Astrocyte (in vitro differentiated cells and primary cell): ENCODE results near the gene OPTN. TPM values are rescaled to one million over a fixed set of nuclear protein-coding genes. Genes with fewer than 3 reads are reported as not detected.
A peak's percentile ranks its signal among the peaks of the same experiment; 100 is the strongest.

ENCODE experiments used
- DNase-seq: peaks from one replicate; pipeline ENCODE4 v3.0.0-alpha.2; 2010; ENCODE audit warnings: low read depth
- FAIRE-seq: peaks from 2 replicates; lab custom pipeline; 2011; peaks lifted over from hg19 to GRCh38; lab: Jason Lieb, UNC
- H2AFZ ChIP-seq: 2 replicates; pipeline ENCODE4 v1.6.0; 2012; ENCODE audit warnings: low read depth, low read length, inconsistent platforms
- H3K27ac ChIP-seq: 2 replicates; pipeline ENCODE4 v1.5.1; 2011; ENCODE audit warnings: low read depth, low read length, inconsistent platforms
- H3K27me3 ChIP-seq: 2 replicates; pipeline ENCODE4 v1.6.0; 2011; ENCODE audit warnings: low read length, inconsistent platforms; ENCODE audit not compliant: insufficient read depth
- H3K36me3 ChIP-seq: 2 replicates; pipeline ENCODE4 v1.5.1; 2011; ENCODE audit warnings: low read length, inconsistent platforms; ENCODE audit not compliant: insufficient read depth
- H3K4me1 ChIP-seq: 2 replicates; pipeline ENCODE4 v1.5.1; 2011; ENCODE audit warnings: low read length, inconsistent platforms; ENCODE audit not compliant: insufficient read depth
- H3K4me2 ChIP-seq: 2 replicates; pipeline ENCODE4 v1.6.0; 2012; ENCODE audit warnings: low read length, inconsistent platforms
- H3K4me3 ChIP-seq: 2 replicates; pipeline ENCODE4 v1.5.1; 2011; ENCODE audit warnings: low read depth, mild to moderate bottlenecking, low read length, inconsistent platforms; ENCODE audit not compliant: insufficient read depth
- H3K79me2 ChIP-seq: 2 replicates; pipeline ENCODE4 v1.6.0; 2012; ENCODE audit warnings: mild to moderate bottlenecking, low read length, inconsistent platforms; ENCODE audit not compliant: insufficient read depth
- H3K9ac ChIP-seq: 2 replicates; pipeline ENCODE4 v1.6.0; 2012; ENCODE audit warnings: mild to moderate bottlenecking, low read length, inconsistent platforms
- H3K9me3 ChIP-seq: 2 replicates; pipeline ENCODE4 v1.5.1; 2012; ENCODE audit warnings: low read depth, mild to moderate bottlenecking, low read length, inconsistent platforms; ENCODE audit not compliant: insufficient read depth
- H4K20me1 ChIP-seq: 2 replicates; pipeline ENCODE4 v1.6.0; 2012; ENCODE audit warnings: low read length, inconsistent platforms; ENCODE audit not compliant: insufficient read depth
- H3K27ac Mint-ChIP-seq: one replicate; pipeline ENCODE4 v1.8.0; 2021; ENCODE audit warnings: mild to moderate bottlenecking, mixed read lengths; ENCODE audit not compliant: unreplicated experiment
- H3K27me3 Mint-ChIP-seq: one replicate; pipeline ENCODE4 v1.8.0; 2021; ENCODE audit warnings: low read depth, mixed read lengths; ENCODE audit not compliant: unreplicated experiment
- H3K36me3 Mint-ChIP-seq: one replicate; pipeline ENCODE4 v1.8.0; 2021; ENCODE audit warnings: low read depth, mixed read lengths; ENCODE audit not compliant: unreplicated experiment
- H3K4me1 Mint-ChIP-seq: one replicate; pipeline ENCODE4 v1.8.0; 2021; ENCODE audit warnings: low read depth, mixed read lengths; ENCODE audit not compliant: unreplicated experiment
- H3K4me3 Mint-ChIP-seq: one replicate; pipeline ENCODE4 v1.8.0; 2021; ENCODE audit warnings: mild to moderate bottlenecking, moderate library complexity, mixed read lengths; ENCODE audit not compliant: unreplicated experiment
- H3K9me3 Mint-ChIP-seq: one replicate; pipeline ENCODE4 v1.8.0; 2021; ENCODE audit warnings: mild to moderate bottlenecking, mixed read lengths; ENCODE audit not compliant: unreplicated experiment
- EZH2 ChIP-seq: IDR thresholded peaks from 2 replicates; pipeline ENCODE4 v1.6.1; 2012; ENCODE audit warnings: mild to moderate bottlenecking, low read length, inconsistent platforms; ENCODE audit not compliant: insufficient read depth
- total RNA-seq: library from RNA; stranded (reverse); gene quantifications from 2 replicates; pipeline ENCODE4 v1.2.1, GENCODE V29; 2021
- TF ChIP-seq, protein P1 (sequence below): IDR thresholded peaks from 2 replicates; pipeline ENCODE4 v1.5.1; 2011; ENCODE audit warnings: low read depth, mild to moderate bottlenecking, inconsistent platforms, low read length, moderate library complexity; ENCODE audit not compliant: insufficient read depth

The OPTN gene
- total RNA-seq, 1 donor from 2014 or later = 164 TPM

DNA sequence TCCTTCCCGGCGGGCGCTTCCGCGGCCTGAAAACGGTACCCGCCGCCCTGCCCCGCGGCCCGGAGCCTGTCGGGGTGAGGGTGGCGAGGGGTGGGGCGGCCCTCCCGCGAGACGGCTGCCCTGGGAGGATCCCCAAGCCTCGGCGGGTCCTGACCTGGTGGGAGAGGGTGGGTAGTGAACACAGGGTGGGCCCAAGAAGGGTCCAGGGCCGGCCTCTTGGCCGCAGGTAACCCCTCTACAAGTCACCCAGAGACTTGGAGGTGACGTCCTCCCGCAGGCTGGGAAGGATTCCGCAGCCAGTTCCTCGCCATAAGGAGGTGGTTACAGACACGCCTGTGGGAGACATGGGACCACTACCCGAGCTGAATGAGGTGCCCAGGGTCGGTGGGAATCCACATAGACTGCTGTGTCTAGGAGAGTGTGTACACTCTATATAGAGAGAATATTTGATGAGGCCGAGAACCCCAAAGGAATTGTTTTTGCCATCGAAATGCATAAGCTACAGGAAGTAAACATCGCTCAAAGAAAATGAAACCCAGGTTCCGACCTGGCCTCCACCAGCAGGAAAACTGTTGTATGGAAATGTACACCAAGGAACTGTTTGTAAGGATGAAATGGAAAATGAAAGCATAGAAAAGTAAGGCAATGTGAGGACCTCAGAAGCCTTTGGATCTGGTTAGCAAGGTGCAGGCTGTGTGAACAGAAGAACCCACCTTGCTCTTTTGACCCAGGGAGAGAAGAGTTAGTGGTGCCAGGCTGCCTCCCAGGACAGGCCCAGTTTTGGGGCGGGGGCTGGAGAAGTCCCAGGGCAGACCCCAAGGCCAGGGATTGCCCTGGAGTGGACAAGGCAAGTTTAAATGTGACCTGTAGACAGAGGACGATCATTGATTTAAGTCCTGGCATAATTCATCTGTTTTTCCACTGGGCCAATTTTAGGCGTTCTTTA is 659 bp downstream of the OPTN start:
- Histone ChIP-seq H3K4me3 (peak overlapping the region; percentile 85), H3K4me2 (peak overlapping the region; percentile 90), H3K27me3 (no peaks in the 10 kb centered on the region), H3K4me1 (peaks cover 13% of the 10 kb centered on the region), H3K27ac (peak overlapping the region; percentile 78), H3K9ac (peak overlapping the region; percentile 89), H3K9me3 (no peaks in the 10 kb centered on the region), H3K79me2 (peaks cover 41% of the 10 kb centered on the region), H2AFZ (peak overlapping the region; percentile 62), H4K20me1 (peaks cover 27% of the 10 kb centered on the region), H3K36me3 (no peaks in the 10 kb centered on the region)
- Mint-ChIP-seq H3K4me3 (peak overlapping the region; percentile 94), H3K9me3 (peaks cover 2% of the 10 kb centered on the region), H3K27me3 (no peaks in the 10 kb centered on the region), H3K27ac (peak overlapping the region; percentile 56), H3K36me3 (peaks cover 20% of the 10 kb centered on the region), H3K4me1 (peaks cover 13% of the 10 kb centered on the region)
- DNase-seq = peak; percentile 26
- no peak for FAIRE-seq
- no peak for TF ChIP-seq EZH2
- TF ChIP-seq, protein P1, sequence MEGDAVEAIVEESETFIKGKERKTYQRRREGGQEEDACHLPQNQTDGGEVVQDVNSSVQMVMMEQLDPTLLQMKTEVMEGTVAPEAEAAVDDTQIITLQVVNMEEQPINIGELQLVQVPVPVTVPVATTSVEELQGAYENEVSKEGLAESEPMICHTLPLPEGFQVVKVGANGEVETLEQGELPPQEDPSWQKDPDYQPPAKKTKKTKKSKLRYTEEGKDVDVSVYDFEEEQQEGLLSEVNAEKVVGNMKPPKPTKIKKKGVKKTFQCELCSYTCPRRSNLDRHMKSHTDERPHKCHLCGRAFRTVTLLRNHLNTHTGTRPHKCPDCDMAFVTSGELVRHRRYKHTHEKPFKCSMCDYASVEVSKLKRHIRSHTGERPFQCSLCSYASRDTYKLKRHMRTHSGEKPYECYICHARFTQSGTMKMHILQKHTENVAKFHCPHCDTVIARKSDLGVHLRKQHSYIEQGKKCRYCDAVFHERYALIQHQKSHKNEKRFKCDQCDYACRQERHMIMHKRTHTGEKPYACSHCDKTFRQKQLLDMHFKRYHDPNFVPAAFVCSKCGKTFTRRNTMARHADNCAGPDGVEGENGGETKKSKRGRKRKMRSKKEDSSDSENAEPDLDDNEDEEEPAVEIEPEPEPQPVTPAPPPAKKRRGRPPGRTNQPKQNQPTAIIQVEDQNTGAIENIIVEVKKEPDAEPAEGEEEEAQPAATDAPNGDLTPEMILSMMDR = no peak

DNA sequence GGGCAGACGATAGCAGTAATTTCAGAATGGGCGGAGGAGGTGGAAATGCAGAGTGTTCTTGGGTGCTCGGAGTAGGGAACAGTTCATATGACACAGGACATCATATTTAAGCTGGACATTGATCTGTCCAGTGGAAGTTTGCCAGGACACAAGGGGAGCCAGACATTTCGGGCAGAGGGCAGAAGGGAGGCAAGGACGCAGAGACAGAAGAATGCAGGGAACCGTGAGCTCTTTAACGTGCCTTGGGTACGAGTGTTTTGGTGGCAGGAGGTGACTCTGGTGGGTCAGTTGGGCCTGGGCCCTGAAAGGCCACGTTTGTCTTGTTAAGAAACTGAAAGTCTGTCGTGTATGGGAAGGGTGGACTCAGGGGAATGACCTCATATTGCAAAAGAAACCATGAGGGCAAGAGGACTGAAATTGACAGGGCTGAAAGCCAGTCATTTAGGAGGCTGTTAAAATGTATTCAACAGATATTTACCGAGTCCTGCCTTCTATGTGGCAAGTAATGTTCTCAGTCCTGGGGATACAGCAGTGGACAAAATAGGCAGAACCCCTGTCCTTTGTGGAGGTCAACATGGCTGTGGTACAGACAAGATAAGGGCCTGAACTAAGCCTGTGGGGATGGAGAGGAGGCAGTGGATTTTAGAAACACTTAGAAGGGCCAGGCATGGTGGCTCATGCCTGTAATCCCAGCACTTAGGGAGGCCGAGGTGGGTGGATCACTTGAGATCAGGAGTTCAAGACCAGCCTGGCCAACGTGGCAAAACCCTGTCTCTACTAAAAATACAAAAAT is 2.2 kb downstream of the OPTN start:
- Histone ChIP-seq H3K4me1 (peaks cover 13% of the 10 kb centered on the region), H3K79me2 (peaks cover 52% of the 10 kb centered on the region), H3K9ac (peak overlapping the region; percentile 24), H3K4me3 (peak overlapping the region; percentile 25), H3K9me3 (no peaks in the 10 kb centered on the region), H2AFZ (no peak overlapping the region), H4K20me1 (peaks cover 36% of the 10 kb centered on the region), H3K27ac (no peak overlapping the region), H3K27me3 (no peaks in the 10 kb centered on the region), H3K36me3 (no peaks in the 10 kb centered on the region), H3K4me2 (peak overlapping the region; percentile 76)
- Mint-ChIP-seq H3K27me3 (no peaks in the 10 kb centered on the region), H3K9me3 (no peaks in the 10 kb centered on the region), H3K4me1 (peaks cover 16% of the 10 kb centered on the region), H3K27ac (peak overlapping the region; percentile 2), H3K36me3 (peaks cover 16% of the 10 kb centered on the region), H3K4me3 (peak overlapping the region; percentile 86)
- DNase-seq (no peak), FAIRE-seq (no peak)
- TF ChIP-seq EZH2 = no peak
- TF ChIP-seq, protein P1 = no peak
